Activated T-helper 9 cell treated with anti-CD3 and anti-CD28 coated beads, Interleukin-2, amount 50 U/mL, for 16 hours (primary cell): ENCODE data around the gene FOXL2.

Experiments used
- DNase-seq: peaks from one replicate; pipeline ENCODE4 v3.0.0-alpha.2; 2020; ENCODE audit warnings: low read depth

The FOXL2 gene

DNA sequence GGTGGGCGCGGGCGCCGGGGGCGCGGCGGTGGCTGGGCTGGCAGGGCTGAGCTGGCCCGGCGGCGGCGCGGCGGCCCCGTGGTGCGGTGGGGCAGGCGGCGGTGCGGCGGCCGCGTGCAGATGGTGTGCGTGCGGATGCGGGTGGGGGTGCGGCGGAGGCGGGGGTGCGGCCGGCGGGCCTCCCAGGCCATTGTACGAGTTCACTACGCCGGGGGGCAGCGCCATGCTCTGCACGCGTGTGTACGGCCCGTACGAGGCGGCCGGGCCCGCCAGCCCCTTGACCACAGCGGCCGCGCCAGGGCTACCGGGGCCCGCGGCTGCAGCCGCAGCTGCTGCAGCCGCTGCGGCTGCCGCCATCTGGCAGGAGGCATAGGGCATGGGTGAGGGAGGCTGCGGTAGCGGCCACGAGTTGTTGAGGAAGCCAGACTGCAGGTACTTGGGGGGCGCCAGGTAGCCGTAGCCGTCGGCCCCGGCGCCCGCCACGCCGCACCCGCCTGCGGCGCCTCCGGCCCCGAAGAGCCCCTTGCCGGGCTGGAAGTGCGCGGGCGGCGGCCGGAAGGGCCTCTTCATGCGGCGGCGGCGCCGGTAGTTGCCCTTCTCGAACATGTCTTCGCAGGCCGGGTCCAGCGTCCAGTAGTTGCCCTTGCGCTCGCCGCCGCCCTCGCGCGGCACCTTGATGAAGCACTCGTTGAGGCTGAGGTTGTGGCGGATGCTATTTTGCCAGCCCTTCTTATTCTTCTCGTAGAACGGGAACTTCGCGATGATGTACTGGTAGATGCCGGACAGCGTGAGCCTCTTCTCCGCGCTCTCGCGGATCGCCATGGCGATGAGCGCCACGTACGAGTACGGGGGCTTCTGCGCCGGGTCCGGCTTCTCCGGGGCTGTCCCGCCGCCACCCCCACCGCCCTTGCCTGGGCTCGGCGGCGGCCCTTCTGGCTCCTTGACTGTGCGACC, 951 bp downstream of the FOXL2 start:
- no peak for DNase-seq

DNA sequence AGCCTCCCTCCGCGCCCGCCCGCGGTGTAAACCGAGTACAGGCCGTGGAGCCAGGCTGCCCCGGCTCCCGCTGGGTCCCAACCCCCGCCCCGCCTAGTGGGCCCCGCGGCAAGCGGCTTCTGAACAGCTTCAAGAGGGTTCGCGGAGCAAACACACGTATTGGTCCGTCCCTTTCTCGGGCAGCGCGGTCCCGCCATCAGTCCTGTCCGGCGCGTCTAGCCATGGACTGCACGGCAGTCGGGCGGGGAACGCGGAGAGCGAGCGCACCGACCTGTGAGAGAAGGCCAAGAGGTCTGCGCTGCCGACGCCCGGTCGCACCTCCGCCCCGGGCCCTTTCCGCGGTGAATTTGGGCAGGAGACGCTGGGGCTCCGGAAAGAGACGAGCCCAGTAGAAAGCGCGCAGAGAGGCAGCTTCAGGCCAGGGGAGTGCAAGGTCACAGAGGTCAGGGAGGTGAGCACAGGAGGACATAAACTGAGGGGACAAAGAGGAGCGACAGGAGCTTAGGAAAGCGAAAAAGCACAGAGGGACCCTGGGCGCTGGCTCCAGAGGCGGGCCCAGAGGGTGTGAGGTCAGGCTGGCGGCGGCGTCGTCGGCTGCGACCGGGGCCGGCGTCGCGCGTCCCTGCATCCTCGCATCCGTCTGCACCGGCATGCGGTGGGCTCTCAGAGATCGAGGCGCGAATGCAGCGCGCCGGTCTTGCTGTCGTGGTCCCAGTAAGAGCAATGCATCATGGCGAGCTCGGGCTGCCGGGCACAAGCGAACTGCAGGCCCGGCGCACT, 1.8 kb downstream of the FOXL2 start:
- DNase-seq, result no peak

DNA sequence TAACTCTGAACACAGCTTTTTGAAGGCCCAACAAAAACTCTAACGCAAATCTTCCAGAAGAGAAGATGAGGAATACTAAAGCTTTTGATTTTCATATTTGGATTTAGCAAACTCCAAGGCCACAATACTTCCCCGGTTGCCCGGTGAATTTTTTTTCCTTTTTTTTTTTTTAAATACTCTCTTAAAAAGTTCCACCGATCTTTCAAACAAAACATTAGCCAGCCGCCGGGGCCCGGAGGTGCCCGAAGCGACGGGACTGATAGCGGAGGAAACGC, 2.3 kb downstream of the FOXL2 start:
- DNase-seq, result no peak

DNA sequence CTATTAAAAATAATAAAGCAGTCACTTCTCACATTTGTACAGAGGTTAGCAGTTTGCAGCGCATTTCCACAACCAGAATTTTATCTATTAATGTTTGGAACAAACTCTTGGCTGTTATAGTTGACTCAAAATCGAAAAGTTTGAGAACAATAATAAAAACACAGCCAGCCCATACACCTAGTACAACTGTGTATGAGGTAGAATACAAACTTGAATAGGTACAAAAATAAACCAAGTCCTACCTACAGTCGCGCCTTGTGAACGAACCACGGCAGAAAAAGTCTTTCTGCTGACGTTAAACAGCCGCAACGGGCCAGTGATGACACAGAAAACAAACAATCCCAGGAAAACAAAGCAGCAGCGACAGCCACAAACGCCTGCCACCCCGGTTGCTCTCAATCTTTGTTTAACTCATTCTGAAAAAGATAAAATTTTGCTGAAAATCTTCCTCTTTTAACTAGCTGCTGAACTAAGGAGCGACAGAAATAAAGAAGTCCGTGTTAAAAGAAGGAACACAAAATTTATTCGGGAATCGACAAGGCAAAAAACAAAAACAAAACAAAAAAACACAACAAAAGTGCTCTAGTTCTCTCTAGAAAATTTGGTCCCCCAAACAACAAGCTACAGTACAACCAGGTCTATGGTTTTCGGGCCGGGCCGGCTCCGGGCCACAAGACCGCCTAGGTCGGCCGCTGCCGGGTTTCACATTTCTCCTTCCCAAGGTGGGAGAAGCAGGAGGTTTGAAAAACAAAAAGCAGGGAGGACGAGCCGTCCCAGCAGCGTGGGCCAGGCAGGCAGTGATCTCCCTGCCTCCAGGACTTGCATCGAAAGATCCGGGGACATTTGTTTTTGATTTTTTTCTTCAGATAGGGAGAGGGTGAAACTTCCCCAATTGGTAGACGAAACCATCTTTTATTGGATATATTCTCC, 2.9 kb downstream of the FOXL2 start:
- no peak for DNase-seq

DNA sequence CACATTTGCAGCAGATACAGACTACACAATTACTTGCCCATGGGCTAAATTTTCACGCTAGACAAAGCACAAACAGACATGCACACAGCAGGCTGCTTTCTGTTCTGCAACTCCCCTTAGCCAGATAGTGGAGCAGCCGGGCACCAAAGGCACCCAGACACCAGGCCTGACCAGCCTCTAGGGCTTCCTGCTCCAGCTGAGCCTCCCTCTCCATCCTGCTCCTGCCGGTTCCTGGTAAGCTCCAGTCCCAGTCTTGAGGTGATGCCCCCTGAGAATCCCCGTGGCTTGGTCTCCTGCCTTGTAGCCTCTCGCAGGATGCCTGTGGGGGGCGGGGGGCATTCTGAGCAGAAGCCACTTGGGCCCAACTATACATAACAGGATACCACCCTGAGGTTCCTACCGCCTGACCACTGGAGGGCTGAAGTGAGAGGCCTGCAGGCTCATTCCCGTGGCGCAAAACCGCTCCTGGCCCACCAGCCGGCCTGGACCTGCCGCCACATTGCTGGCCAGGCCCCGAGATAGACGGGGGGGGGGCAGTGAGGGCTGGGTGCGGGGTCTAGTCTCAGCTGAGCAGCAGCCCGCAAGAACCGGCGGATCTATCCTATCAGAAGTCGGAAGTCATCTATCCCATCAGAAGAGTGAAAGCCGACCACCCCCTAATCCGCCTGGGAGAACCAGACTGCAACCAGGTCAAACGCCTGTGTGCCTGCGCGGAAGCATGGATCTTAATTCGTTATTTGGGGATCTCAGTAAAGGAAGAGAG, 3.9 kb downstream of the FOXL2 start:
- DNase-seq, result no peak

DNA sequence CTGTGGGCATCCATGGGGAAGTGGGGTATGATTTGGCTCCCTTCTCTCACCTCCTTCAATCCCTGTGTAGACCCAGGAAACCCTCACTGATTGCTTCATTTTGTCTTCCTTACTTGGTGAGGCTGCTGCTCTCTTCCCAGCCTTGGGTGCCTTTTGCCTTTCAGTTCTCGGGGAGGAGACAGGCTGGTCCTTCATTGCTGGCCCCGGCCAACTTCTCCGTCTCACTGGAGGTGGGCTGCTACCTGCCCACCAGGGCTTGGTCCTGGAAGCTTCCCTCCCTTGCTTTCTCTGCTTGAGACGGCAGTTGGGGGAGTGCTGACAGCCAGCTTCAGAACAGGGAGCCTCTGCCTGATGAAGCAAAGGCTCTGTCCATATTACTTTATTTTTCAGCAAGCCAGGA, 4.7 kb downstream of the FOXL2 start:
- no peak for DNase-seq

DNA sequence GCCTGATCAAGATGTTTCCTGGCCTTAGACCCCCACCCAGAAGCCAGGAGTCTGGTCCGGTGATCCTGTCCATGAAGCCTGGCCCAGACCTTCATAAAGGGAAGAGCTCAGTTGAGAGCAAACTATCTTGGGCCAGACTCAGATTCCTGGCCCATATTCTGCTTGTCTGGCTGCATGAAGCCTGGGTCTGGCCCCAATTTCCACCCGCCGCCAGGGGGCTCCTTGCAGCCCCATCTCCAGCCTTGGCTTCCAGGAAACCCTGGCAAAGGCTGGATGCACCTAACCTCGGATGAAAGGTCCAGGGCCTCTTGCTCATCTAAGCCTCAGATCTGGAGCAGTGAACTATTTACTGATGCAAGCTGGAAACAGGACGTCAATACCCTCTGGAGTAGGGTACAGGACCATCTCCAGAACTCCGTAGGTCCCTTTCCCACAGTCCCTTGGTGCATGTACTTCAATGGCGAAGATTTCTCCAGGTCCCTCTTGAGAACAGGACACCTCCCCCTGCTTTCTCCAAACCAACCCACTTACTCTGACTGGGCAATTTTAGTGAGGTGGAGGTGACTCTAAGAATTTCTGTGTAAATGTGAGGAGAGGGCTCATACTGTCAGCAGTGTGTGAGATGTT, 5.6 kb downstream of the FOXL2 start:
- no peak for DNase-seq

DNA sequence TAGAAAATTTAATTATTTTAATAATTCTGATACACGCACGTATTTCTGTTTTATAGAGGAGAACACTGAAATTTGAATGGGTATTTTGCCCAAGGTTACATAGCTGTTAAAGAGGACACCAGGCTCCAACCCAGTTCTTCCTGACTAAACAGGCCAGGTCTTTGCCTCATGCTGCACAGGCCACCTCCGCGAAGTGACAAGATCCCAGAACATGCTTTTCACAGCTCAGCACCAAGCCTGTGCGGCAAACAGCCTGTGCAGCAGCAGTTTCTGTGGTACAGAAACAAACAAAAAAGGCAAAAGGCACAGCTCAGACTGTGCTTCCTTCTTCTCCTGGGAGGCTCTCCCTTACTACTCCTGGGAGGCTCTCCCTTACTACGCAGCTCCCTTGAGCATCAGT, 6.5 kb downstream of the FOXL2 start:
- DNase-seq, result no peak

DNA sequence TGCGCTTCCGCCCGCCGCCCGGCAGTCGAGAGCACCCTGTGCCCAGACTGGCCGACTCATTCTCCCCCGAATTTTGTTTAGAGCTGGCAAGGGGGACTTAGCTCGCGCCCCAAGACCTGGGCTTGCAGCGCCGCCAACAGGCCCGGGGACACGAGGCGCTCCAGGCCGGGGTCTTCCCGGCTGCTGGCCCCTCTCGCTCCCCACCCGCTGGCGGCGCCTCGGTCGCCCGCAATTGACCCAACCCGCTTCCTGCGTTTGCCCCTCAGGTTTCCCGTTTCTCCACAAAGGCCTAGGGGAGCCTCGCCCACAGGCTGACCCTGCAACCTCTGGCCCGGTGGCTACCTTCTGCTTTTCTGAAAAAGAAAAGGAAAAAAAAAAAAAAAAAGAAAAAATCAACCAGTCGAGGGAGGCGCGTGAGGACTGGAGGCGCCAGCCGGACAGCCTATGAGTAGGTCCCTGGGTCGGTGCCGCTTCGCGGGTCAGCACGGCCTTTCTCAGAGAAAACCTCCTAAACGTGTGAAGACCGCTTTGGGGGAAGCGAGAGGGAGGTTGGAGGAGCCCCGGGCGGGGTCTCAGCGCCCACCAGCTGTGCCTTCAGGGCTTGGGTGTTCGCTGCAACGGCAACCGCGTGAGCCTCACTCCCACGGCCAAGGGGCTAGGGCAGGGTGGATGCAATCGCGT, 7.2 kb downstream of the FOXL2 start:
- DNase-seq, result no peak

DNA sequence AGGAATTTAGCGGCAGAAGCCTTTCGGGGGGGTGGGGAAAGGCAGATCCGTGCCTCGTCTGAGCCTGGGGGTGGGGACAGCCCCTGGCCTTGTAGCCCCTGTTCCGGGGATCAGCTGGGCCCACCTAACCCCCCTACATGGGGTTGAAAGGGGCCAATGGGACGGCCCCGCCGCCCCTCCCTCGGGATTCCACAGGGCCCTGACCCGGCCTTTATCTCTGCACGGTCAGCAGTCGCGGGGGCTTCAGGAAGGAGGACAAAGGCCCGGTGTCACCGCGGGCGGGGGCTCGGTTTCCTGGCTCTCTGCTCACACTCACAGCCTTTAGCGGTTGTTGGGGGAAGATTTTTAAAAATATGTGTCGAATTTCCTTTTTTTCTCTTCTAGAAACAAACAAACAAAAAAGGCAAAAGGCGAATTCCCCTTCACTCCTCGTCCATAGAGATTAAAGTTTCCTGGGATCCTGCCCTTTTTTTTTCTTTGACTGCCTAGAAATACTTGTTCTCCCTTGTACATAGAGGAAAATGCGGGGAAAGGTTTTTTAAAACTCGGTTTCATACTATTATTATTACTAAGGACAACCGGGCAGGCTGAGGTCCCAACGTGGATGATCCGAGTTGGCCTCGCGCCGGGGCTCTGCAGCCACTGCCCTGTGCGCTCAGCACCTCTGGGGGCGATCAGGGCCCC, 7.9 kb downstream of the FOXL2 start:
- no peak for DNase-seq

DNA sequence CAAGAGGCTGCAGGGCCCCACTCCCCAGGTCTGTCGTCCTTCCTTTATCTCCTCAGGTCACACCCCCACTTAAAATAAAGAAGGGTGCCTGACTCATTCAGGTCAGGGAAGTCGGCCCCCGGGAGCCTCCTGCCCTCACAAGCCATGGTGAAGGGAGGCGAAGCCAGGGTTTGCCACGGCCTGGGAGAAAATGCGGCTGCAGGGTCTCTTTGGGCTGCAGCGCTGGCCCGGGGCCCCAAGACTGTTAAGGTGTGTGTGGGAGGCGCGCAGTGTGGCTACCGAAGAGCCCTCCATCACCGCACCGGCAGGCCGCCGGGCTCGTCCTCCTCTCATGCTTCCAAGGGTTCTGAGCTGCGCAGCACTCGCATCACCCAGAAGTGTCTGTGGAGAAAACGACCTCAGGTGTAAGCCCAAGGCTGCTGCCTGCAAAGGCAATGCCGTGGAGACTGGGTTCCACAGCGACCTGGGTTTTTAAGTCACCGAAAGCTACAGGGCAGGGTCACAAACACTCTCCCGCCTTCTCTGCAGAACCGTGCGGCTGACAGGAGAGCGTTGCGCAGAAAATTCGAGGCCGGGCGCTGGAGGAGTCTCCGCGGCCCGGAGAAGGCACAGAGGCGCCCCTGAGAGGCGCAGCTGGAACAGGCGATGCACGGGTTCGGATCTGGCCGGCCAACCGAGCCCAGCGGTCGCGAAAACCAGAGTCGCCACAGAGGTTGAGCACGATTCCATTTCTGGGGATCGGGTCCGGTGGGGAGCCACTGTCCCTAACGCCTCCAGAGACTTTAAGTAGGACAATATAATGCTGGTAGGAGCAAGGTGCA, 8.7 kb downstream of the FOXL2 start:
- DNase-seq, result no peak

DNA sequence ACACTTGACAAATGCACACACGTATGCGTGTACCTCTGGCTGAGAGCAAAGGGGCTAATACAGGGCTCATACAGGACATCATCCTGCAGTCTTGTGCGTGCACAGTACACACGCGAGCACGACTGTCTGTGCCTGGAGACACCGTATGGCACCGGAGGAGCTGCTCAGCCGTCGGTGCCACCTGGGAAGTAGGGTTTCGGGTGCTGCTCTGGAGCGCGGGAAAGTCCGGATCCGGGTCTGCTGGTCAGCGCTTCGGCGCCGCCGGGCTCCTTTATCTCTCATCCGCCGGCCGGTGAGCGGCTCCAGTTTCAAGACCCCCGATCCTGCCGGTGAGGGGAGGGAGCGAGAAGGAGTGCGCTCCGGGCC, 9.3 kb downstream of the FOXL2 start:
- no peak for DNase-seq

DNA sequence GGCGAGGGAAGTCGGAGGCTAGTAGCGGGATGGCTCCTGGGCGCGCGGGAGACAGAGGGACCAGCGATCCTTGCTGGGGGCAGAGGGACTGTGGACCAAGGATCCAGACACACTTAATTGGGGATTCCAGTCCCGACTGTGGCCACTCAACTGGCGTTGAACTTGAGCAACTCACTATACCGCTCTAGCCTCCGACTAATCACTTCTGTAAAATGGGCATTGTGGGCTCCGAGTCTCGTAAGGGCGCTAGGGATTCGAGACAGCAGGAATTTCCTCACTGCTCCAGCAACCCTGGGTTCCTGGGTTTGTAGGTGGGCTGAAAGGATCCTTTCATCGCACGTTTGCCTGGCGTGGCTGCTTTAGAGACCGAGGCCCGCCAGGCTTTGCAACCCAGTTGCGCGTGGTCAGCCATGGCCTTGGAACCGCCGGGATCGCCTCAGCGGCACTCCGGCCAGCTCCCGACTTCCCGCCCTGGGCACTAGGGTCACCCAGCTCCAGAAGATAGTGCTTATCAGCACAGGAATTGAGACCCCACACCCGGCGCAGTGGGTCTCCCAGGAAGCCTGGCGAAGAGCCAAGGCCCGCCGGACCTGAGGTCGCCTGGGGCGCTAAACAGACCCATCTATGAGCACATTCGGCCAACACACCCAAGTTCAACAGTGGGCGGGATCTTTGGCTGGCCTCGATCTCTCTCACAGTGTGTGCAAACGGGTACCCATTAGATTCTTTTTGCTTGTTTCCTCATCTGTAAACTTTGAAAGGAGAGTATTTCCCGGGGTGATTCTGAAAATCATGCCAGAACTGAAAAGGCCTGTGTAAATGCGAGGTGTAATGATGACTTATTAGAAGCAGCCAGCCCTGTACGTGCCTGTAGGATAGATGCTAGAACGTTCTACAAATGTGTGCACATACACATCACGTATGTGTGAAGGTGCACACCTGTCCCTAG, 9.9 kb downstream of the FOXL2 start:
- no peak for DNase-seq

DNA sequence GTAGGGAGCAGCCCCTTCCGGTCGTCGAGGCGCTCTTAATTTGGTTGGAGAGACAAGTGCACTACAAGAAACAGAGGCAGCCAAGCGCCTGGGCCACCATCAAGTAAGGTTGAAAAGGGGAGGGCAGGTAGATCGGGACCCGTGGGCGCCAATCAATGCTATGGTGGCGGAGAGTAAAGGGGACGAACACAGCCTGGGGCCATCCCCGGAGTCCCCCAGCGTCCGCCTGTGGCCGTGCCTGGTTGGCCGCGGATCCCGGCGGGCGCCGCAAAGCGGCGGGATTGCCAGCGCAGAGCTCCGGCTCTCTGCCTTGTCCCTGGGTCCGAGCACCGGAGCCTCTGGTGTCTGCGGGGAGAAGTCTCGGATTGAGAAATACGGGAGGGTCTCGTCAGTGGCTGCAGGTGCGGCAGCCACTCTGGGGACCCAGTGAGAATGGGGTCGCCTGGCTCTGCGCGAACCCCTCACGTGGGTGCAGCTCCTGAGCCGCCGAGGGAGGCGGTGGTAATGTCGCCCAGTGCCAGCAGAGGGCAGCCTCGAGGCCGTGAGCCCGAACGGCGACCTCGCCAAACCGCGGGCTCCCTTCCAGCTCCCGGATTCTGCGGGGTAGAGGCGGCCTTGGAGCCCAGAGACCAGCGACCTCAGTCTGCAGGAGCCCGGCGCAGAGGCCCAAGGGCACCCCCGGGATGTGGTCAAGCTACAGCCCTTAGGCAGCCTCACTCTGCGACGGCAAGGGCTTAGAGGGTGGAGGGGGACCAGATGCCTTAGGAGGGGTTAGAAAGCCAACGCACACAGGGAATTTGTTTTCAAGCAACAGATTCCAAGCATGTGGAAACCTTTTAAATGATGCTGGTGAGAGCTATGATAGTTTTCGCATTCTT, 10.8 kb downstream of the FOXL2 start:
- DNase-seq, result peak; percentile 56

DNA sequence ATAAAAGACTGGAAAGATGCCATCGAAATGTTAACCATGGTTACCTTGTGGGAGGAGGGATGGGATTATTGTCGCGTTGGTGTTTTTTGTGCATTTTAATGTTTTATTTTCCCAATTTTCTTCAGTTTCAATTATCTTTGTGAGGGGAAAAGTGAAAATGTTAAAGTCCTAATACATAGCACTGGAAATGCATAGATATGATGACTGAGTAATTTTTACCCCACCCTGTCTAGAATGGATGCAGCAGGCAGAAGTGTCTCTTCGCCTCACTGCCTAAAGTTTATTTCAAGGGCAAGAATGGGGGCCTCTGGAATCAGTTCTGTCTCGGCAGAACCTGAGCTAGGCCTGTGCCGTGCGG, 11.5 kb downstream of the FOXL2 start:
- no peak for DNase-seq

DNA sequence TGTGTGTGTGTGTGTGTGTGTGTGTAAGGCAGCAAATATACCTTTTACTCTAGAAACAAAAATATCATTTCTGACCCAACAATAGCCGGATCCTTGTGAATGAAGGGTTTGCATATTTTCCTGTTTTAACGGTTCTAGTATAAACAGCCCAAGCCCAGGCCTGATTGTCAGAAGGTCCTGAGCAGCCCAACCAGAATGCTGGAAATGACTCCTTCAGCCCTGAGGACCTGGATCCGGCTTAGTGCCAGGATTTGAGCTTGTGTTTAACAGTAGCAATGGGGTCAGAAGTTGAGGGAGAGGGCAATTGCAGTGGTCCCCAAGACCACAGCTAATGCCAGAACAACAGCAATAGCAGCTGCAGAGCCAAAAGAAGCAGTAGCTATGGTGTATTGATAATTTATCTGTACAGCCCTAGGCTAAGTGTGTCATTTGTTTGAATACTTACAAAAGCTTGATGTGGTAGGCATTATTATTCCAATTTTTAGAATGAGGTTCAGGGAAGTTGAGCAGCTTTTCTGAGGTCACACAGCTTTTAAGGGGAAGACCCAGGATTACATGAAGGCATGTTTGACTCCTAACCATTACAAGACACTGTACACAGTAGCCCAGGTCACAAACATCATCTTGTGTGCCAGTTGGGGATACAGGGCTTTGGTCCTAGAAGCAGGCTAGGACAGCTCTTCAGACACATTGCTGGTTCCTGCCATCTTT, 12.8 kb downstream of the FOXL2 start:
- DNase-seq, result no peak
